HG03097 (cell line): ENCODE results near the gene BRD3.

ENCODE experiments used
- ATAC-seq: cut with Tn5 transposase; IDR thresholded peaks from one replicate; pipeline ENCODE4 v1.9.1; 2021; ENCODE audit not compliant: unreplicated experiment, low FRiP score

The BRD3 gene

GRCh38 chr9:134066913-134067851 is 644 bp downstream of the BRD3 start:
- peak; percentile 7 for ATAC-seq

- no peak for ATAC-seq
Measured at GRCh38 chr9:134066526-134066912, 1.3 kb downstream of the BRD3 start.

GRCh38 chr9:134065612-134066419 is 2.0 kb downstream of the BRD3 start:
- no peak for ATAC-seq

GRCh38 chr9:134064711-134065110 is 3.1 kb downstream of the BRD3 start:
- ATAC-seq: no peak

DNA sequence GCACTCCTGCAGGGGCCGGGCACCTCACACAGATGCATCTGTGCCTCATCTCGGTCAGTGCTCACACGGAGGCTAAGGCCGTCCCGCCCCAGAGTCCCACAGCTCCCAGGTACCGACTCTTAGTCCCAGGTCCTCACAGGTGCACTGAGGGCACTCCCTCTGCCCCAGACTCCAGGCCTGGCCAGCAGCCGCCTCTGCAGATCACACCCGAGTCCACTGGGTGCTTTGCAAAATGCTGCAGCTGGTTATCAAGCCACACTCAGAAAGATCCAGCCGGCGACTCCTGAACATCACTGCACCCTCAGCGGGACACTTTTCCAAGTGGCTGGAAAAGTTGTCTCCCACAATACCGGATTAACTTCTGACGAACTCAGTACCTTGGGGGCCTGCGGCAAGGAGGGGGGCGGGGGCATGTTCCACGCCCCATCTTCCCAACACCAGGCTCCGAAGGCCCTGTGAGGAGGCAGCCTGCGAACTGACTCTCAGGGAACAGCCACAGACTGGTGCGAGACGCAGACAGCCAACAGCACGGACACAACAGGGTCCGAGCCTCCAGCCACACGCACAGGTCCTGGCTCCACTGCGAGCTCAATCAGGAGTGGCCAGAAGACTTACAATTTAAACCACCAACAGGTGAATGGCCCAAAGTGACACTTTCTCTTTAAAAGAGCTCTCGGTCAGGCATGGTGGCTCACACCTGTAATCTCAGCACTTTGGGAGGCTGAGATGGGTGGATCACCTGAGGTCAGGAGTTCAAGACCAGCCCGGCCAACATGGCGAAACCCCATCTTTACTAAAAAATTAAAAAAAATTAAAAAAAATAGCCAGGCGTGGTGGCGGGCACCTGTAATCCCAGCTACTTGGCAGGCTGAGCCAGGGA is 4.0 kb downstream of the BRD3 start:
- ATAC-seq: no peak

GRCh38 chr9:134063088-134063570 is 4.7 kb downstream of the BRD3 start:
- no peak for ATAC-seq

GRCh38 chr9:134062461-134063087 is 5.3 kb downstream of the BRD3 start:
- no peak for ATAC-seq

DNA sequence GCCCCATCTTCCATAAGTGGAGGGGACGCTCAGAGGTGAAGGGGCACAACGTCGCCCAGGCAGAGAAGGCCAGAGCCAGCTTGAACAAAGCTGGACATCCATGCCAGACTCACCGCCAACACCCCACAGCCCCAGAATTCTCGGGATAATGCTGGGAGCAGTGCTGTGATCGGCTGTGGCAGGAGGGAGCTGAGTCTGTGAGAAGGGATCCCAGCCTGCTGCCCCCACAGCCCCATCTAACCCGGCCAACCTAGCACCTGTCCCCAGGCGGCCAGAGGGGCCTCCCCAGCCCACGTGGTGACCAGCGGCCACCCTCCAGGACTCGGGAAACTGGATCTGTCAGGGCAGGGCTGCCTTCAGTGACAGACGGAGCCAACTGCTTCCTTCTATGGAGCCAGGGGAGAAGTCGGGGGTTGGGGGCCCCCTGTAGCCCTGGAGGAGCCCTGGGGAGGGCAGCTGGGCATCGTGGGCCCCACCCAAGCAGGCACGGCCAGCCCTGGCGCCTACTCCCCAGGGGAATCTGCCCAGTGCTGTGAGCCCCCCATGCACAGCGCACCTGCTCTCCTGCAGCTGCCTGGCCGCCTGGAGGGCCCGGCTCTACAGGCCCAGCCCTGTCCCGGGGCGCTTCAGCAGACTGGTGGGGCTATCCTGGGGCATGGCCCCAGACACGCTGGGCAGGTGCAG is 6.0 kb downstream of the BRD3 start:
- ATAC-seq: no peak

GRCh38 chr9:134061019-134061687 is 6.7 kb downstream of the BRD3 start:
- ATAC-seq: no peak

GRCh38 chr9:134060546-134060945 is 7.3 kb downstream of the BRD3 start:
- ATAC-seq: no peak

DNA sequence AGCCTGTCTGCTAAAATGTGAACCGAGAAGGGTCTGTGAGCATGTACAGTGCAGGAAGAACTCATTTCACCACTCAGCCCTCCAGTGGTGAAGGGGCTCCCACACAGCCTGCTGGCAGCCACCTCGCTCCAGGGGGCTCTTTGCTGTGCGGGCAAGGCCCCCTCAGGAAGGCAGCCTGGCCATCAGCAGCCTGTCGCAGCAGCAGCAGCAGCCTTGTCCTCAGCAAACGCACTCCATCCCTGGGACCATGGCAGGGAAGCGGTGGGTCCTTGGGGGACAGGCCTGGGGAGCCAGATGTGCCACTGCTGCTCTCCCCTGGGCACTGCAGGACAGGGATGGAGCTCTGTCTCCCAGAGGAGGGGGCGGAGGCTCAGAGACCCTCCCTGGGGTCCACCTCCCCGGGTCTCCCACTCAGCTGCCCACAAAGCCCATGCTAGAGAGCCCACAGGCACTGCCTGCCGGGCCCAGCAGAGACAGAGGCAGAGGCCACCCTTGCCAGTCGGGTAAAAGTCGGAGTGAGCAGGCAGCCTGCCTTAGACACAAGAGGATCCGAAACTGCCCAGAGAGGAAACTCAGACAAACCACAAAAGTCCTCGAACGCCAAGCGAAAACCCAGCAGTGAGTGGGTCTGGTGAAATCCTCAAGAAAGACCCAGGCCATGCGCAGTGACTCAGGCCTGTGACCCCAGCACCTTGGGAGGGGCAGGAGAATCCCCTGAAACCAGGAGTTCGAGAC is 8.0 kb downstream of the BRD3 start:
- ATAC-seq: peak; percentile 65

- ATAC-seq: no peak
Measured at GRCh38 chr9:134059188-134059641, 8.6 kb downstream of the BRD3 start.

GRCh38 chr9:134058716-134059115 is 9.1 kb downstream of the BRD3 start:
- no peak for ATAC-seq

GRCh38 chr9:134057751-134058701 is 9.8 kb downstream of the BRD3 start:
- ATAC-seq: no peak

DNA sequence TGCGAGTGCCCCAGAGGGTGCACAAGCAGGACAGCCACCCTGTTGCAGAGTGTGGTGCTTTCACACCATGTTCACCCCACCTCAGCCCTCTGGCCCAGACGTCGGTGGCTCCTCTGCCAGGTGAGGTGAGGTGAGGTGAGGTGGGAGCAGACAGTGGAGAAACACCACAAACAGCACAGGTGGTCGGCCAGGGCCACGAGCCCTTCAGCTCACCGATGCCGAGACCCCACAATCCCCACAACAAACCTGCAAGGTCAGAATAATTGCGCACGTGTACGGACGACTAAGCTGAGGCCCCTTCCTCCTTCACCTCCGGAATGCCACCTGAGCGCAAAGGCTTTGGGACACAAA is 10.5 kb downstream of the BRD3 start:
- no peak for ATAC-seq

GRCh38 chr9:134056483-134057306 is 11.1 kb downstream of the BRD3 start:
- no peak for ATAC-seq
